ENCODE results near the gene PPP1R13B.
"Not testable (repeated sequence)": the region's sequence is repeated elsewhere in the genome, so short reads cannot be mapped to it uniquely, and the experiment has no call there.

The PPP1R13B gene

DNA sequence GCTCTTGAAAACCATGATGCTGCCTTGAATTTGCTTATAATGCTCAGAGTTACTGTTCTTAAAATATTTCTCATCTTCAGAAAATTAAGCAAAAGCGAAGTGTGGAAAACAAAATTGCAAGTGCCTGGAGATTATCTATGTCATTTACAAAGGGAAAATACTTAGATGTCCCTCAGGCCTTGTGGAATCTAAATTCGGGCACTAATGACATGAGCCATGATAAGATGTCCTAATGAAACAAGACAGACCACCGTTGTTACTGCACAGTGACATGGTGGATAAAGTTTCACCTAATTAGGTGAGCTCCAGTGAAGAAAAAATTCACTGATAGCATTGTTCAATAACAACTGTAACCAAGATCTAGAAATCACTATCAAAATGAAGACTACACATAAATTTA, 30.4 kb downstream of the PPP1R13B start:
- Histone ChIP-seq H3K4me1 (ENCODE audit: control insufficient read depth in 2 of 2, insufficient read depth in 2 of 2, low read length in 2 of 2) (peaks cover 0 to 7% of the 10 kb centered on the region in 2 donors), H3K4me3 (ENCODE audit: low read length in 2 of 2) (no peak overlapping the region), H3K9ac (ENCODE audit: low read depth in 1 of 2, low read length in 2 of 2) (no peak overlapping the region), H3K27me3 (ENCODE audit: control insufficient read depth in 2 of 2, insufficient read depth in 2 of 2, low read length in 2 of 2) (no peaks in the 10 kb centered on the region), H3K36me3 (ENCODE audit: control insufficient read depth in 2 of 2, insufficient read depth in 2 of 2, low read length in 2 of 2) (no peaks in the 10 kb centered on the region), H3K9me3 (ENCODE audit: control insufficient read depth in 2 of 2, low read length in 2 of 2) (no peaks in the 10 kb centered on the region), H3K27ac (ENCODE audit: low read depth in 2 of 2, low read length in 2 of 2) (no peak overlapping the region)

DNA sequence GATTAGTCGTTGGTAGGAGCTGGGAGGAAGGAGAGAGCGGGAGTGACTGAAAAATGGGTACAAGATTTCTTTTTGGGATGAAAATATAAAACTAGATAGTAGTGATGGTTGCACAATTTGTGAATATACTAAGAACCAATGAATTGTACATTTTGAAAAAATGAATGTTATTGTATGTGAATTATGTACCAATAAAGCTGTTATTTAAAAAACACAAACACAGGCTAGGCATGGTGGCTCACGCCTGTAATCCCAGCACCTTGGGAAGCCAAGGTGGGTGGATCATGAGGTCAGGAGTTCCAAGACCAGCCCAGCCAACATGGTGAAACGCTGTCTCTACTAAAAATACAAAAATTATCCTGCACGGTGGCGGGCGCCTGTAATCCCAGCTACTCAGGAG, 32.1 kb downstream of the PPP1R13B start:
- Histone ChIP-seq H3K27me3 (ENCODE audit: control insufficient read depth in 2 of 2, insufficient read depth in 2 of 2, low read length in 2 of 2) (no peaks in the 10 kb centered on the region), H3K36me3 (ENCODE audit: control insufficient read depth in 2 of 2, insufficient read depth in 2 of 2, low read length in 2 of 2) (no peaks in the 10 kb centered on the region), H3K9ac (ENCODE audit: low read depth in 1 of 2, low read length in 2 of 2) (no peak overlapping the region), H3K4me3 (ENCODE audit: low read length in 2 of 2) (no peak overlapping the region), H3K4me1 (ENCODE audit: control insufficient read depth in 2 of 2, insufficient read depth in 2 of 2, low read length in 2 of 2) (peaks cover 0 to 7% of the 10 kb centered on the region in 2 donors), H3K27ac (ENCODE audit: low read depth in 2 of 2, low read length in 2 of 2) (no peak overlapping the region), H3K9me3 (ENCODE audit: control insufficient read depth in 2 of 2, low read length in 2 of 2) (no peaks in the 10 kb centered on the region)

DNA sequence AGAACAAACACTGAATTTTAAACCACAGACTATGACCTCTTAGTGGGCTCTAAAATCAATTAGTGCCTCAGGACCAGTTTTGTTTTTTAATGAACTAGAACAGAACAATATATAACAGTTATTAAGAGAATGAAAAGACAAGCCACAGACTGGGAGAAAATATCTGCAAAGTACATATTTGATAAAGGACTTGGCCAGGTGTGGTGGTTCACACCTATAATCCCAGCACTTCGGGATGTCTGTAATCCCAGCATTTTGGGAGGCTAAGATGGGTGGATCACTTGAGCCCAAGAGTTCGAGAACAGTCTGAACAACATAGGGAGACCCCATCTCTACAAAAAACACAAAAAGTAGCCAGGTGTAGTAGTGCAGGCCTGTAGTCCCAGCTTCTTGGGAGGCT, 36.2 kb downstream of the PPP1R13B start:
- Histone ChIP-seq H3K27ac (ENCODE audit: low read depth in 2 of 2, low read length in 2 of 2) (no peak overlapping the region), H3K4me1 (ENCODE audit: control insufficient read depth in 2 of 2, insufficient read depth in 2 of 2, low read length in 2 of 2) (no peaks in the 10 kb centered on the region), H3K9me3 (ENCODE audit: control insufficient read depth in 2 of 2, low read length in 2 of 2) (no peaks in the 10 kb centered on the region), H3K27me3 (ENCODE audit: control insufficient read depth in 2 of 2, insufficient read depth in 2 of 2, low read length in 2 of 2) (no peaks in the 10 kb centered on the region), H3K9ac (ENCODE audit: low read depth in 1 of 2, low read length in 2 of 2) (no peak overlapping the region), H3K36me3 (ENCODE audit: control insufficient read depth in 2 of 2, insufficient read depth in 2 of 2, low read length in 2 of 2) (no peaks in the 10 kb centered on the region), H3K4me3 (ENCODE audit: low read length in 2 of 2) (no peak overlapping the region)

DNA sequence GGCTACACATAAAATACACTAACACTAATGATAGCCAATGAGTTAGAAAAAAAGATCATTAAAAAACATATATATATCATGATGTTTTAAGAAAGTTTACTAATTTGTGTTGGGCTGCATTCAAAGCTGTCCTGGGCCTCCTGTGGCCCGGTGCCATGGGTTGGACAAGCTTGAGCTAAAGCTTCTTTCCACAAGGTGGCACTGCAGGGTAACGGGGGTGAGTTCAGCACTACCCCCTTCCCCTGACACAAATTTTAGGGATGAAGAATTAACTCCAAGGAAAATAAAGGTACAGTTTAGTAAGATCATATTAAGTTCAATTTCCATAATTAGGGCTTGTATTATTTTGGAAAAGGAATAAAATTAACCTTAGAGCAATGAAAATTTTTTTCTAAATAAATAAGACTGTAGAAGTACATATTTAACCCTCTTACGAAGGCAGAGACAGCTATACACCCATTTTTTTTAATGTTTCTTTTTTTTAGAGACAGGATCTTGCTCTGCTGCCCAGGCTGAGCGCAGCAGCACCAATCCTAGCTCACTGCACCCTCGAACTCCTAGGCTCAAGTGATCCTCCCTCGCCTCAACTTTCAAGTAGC, 38.9 kb downstream of the PPP1R13B start:
- H3K4me3 ChIP-seq (ENCODE audit: low read length in 2 of 2) = no peak overlapping the region
- no peaks in the 10 kb centered on the region for H3K27me3 ChIP-seq (ENCODE audit: control insufficient read depth in 2 of 2, insufficient read depth in 2 of 2, low read length in 2 of 2)
- no peaks in the 10 kb centered on the region for H3K9me3 ChIP-seq (ENCODE audit: control insufficient read depth in 2 of 2, low read length in 2 of 2)
- H3K4me1 ChIP-seq (ENCODE audit: control insufficient read depth in 2 of 2, insufficient read depth in 2 of 2, low read length in 2 of 2) = no peaks in the 10 kb centered on the region
- H3K36me3 ChIP-seq (ENCODE audit: control insufficient read depth in 2 of 2, insufficient read depth in 2 of 2, low read length in 2 of 2) = no peaks in the 10 kb centered on the region
- no peak overlapping the region for H3K27ac ChIP-seq (ENCODE audit: low read depth in 2 of 2, low read length in 2 of 2)
- no peak overlapping the region for H3K9ac ChIP-seq (ENCODE audit: low read depth in 1 of 2, low read length in 2 of 2)

DNA sequence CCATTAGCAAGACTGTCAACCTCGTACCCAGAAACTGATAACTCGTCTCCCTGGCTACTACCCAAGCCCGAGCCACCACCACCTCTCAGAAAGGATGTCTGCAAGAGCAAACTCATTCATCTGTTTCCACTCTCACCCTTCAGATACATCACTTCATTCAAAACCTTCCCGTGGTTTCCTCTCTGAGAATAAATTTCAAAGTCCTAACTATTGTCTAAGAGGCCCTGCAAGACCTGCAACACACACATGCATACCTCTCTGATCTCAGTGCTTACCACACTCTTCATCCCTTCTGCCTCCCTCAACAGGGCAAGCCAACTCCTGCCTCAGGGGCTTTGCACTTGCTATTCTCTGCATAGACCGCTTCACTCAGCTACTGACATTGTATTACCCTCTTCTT, 40.6 kb downstream of the PPP1R13B start:
- no peak overlapping the region for H3K9ac ChIP-seq (ENCODE audit: low read depth in 1 of 2, low read length in 2 of 2)
- no peaks in the 10 kb centered on the region for H3K27me3 ChIP-seq (ENCODE audit: control insufficient read depth in 2 of 2, insufficient read depth in 2 of 2, low read length in 2 of 2)
- no peaks in the 10 kb centered on the region for H3K9me3 ChIP-seq (ENCODE audit: control insufficient read depth in 2 of 2, low read length in 2 of 2)
- H3K27ac ChIP-seq (ENCODE audit: low read depth in 2 of 2, low read length in 2 of 2) = no peak overlapping the region
- no peaks in the 10 kb centered on the region for H3K4me1 ChIP-seq (ENCODE audit: control insufficient read depth in 2 of 2, insufficient read depth in 2 of 2, low read length in 2 of 2)
- H3K4me3 ChIP-seq (ENCODE audit: low read length in 2 of 2) = no peak overlapping the region
- H3K36me3 ChIP-seq (ENCODE audit: control insufficient read depth in 2 of 2, insufficient read depth in 2 of 2, low read length in 2 of 2) = no peaks in the 10 kb centered on the region

DNA sequence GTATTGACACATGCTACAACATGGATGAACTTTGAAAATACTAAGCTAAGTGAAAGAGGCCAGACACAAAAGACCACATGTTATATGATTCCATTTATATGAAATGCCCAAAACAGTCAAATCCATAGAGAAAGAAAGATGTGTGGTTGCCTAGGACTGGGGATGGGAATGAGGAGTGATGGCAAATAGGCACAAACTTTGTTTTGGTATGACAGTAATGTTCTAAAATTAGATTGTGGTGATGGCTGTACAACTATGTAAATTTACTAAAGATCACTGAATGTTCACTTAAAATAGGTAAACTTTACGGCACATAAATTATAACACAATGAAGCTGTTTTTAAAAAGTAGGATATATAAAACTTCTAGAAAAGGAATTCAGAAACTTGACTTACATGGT, 41.7 kb downstream of the PPP1R13B start:
- no peak overlapping the region for H3K9ac ChIP-seq (ENCODE audit: low read depth in 1 of 2, low read length in 2 of 2)
- peaks cover 0 to 3% of the 10 kb centered on the region in 2 donors for H3K4me1 ChIP-seq (ENCODE audit: control insufficient read depth in 2 of 2, insufficient read depth in 2 of 2, low read length in 2 of 2)
- H3K4me3 ChIP-seq (ENCODE audit: low read length in 2 of 2) = no peak overlapping the region
- H3K9me3 ChIP-seq (ENCODE audit: control insufficient read depth in 2 of 2, low read length in 2 of 2) = no peaks in the 10 kb centered on the region
- H3K36me3 ChIP-seq (ENCODE audit: control insufficient read depth in 2 of 2, insufficient read depth in 2 of 2, low read length in 2 of 2) = no peaks in the 10 kb centered on the region
- H3K27ac ChIP-seq (ENCODE audit: low read depth in 2 of 2, low read length in 2 of 2) = no peak overlapping the region
- H3K27me3 ChIP-seq (ENCODE audit: control insufficient read depth in 2 of 2, insufficient read depth in 2 of 2, low read length in 2 of 2) = no peaks in the 10 kb centered on the region

DNA sequence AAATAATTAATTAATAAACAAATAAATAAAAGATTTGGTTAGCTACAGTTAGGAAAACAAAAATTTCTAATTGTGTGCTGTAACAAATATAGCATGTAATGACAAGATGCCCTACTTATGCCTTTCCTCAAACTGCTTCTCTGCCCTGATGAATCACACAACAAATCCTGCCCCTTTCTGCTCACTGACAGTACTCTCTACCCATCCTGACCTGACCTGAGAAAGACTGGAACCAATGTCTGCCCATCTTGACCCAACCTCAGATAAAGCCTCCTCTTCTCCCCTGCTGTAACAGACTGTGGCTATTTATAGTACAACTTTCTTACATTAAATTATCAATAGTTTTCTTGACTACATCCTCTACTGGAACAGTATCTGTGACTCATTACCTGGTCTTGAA, 43.7 kb downstream of the PPP1R13B start:
- Histone ChIP-seq H3K36me3 (ENCODE audit: control insufficient read depth in 2 of 2, insufficient read depth in 2 of 2, low read length in 2 of 2) (no peaks in the 10 kb centered on the region), H3K27me3 (ENCODE audit: control insufficient read depth in 2 of 2, insufficient read depth in 2 of 2, low read length in 2 of 2) (no peaks in the 10 kb centered on the region), H3K9ac (ENCODE audit: low read depth in 1 of 2, low read length in 2 of 2) (no peak overlapping the region), H3K27ac (ENCODE audit: low read depth in 2 of 2, low read length in 2 of 2) (no peak overlapping the region), H3K4me1 (ENCODE audit: control insufficient read depth in 2 of 2, insufficient read depth in 2 of 2, low read length in 2 of 2) (peaks cover 0 to 3% of the 10 kb centered on the region in 2 donors), H3K9me3 (ENCODE audit: control insufficient read depth in 2 of 2, low read length in 2 of 2) (no peaks in the 10 kb centered on the region), H3K4me3 (ENCODE audit: low read length in 2 of 2) (no peak overlapping the region)

DNA sequence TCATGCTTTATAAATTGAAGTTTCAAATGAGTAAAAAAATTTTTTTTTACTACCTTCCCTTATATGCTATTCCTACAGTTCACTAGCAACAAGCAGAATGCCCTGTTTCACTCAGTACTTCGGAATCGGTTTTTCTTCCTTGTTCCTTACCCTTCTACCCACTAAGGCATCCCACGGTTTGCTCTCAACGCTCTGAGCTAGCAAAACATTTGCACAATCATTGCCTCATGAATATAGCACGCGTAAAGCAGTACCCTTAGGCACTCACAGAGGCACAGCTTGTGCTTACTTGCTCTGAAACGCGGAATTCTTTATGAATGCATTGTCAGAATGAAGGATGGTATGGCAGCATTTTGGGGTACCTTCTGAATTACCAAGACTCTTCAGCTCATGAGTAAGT, 45.0 kb downstream of the PPP1R13B start:
- Histone ChIP-seq H3K27me3 (ENCODE audit: control insufficient read depth in 2 of 2, insufficient read depth in 2 of 2, low read length in 2 of 2) (no peaks in the 10 kb centered on the region), H3K9me3 (ENCODE audit: control insufficient read depth in 2 of 2, low read length in 2 of 2) (no peaks in the 10 kb centered on the region), H3K4me3 (ENCODE audit: low read length in 2 of 2) (no peak overlapping the region), H3K36me3 (ENCODE audit: control insufficient read depth in 2 of 2, insufficient read depth in 2 of 2, low read length in 2 of 2) (no peaks in the 10 kb centered on the region), H3K9ac (ENCODE audit: low read depth in 1 of 2, low read length in 2 of 2) (no peak overlapping the region), H3K27ac (ENCODE audit: low read depth in 2 of 2, low read length in 2 of 2) (no peak overlapping the region), H3K4me1 (ENCODE audit: control insufficient read depth in 2 of 2, insufficient read depth in 2 of 2, low read length in 2 of 2) (peaks cover 0 to 3% of the 10 kb centered on the region in 2 donors)

DNA sequence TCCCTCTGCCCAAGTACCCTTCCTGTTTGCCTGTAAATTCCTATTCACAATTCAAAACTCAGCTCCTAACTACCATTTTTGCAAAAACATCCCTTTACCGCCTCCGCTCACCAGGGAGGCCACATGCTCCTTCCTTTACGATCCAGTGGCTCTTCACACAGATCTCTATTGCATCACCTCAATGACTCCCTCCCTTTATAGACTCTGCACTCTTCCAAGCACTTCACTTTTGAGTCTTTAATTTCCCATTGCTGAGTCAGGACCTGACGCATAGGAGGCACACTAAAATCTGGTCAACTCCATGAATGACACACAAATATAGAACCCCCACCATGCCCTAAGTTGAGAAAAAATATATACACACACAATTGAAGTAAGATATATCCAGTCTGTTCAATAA, 45.9 kb downstream of the PPP1R13B start:
- H3K27me3 ChIP-seq (ENCODE audit: control insufficient read depth in 2 of 2, insufficient read depth in 2 of 2, low read length in 2 of 2) = no peaks in the 10 kb centered on the region
- no peaks in the 10 kb centered on the region for H3K9me3 ChIP-seq (ENCODE audit: control insufficient read depth in 2 of 2, low read length in 2 of 2)
- H3K27ac ChIP-seq (ENCODE audit: low read depth in 2 of 2, low read length in 2 of 2) = no peak overlapping the region
- H3K36me3 ChIP-seq (ENCODE audit: control insufficient read depth in 2 of 2, insufficient read depth in 2 of 2, low read length in 2 of 2) = no peaks in the 10 kb centered on the region
- H3K4me3 ChIP-seq (ENCODE audit: low read length in 2 of 2) = no peak overlapping the region
- H3K9ac ChIP-seq (ENCODE audit: low read depth in 1 of 2, low read length in 2 of 2) = no peak overlapping the region
- peaks cover 0 to 3% of the 10 kb centered on the region in 2 donors for H3K4me1 ChIP-seq (ENCODE audit: control insufficient read depth in 2 of 2, insufficient read depth in 2 of 2, low read length in 2 of 2)

DNA sequence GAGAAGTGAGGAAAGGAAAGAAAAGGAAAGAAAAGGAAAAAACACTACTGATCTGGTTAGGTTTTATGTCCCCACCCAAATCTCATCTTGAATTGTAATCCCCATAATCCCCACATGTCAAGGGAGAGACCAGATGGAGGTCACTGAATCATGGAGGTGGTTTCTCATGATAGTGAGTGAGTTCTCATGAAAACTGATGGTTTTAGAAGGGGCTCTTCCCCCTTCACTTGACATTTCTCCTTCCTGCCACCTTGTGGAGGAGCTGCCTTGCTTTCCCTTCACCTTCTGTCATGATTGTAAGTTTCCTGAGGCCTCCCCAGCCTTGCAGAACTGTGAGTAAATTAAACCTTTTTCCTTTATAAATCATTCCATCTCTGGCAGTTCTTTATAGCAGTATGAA, 54.2 kb downstream of the PPP1R13B start:
- not testable (repeated sequence) for H3K27ac ChIP-seq (ENCODE audit: low read depth in 2 of 2, low read length in 2 of 2); H3K4me1 ChIP-seq (ENCODE audit: control insufficient read depth in 2 of 2, insufficient read depth in 2 of 2, low read length in 2 of 2); H3K9me3 ChIP-seq (ENCODE audit: control insufficient read depth in 2 of 2, low read length in 2 of 2); H3K9ac ChIP-seq (ENCODE audit: low read depth in 1 of 2, low read length in 2 of 2); H3K4me3 ChIP-seq (ENCODE audit: low read length in 2 of 2); H3K27me3 ChIP-seq (ENCODE audit: control insufficient read depth in 2 of 2, insufficient read depth in 2 of 2, low read length in 2 of 2)
- H3K36me3 ChIP-seq (ENCODE audit: control insufficient read depth in 2 of 2, insufficient read depth in 2 of 2, low read length in 2 of 2) = peaks cover 2 to 12% of the 10 kb centered on the region in 2 donors

DNA sequence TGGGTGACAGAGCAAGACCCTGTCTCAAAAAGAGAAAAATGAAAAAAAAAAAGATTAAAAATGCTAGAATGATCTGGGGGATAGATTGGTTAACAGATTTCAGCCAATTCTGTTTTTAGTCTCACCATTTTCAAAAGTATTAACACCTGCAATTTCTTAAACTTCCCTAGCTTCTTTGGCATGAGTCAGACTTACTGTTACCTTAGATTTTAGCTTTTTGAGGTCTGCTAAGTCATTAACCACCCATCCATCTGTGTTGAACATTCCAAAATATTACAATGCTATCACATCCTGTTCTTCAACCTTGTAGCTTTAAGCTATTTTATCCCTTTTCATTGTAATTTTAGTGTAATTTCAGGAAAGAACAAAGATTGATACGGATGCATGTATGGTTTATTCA, 59.3 kb downstream of the PPP1R13B start:
- Histone ChIP-seq H3K36me3 (ENCODE audit: control insufficient read depth in 2 of 2, insufficient read depth in 2 of 2, low read length in 2 of 2) (peaks cover 7 to 8% of the 10 kb centered on the region in 2 donors), H3K4me1 (ENCODE audit: control insufficient read depth in 2 of 2, insufficient read depth in 2 of 2, low read length in 2 of 2) (no peaks in the 10 kb centered on the region)

More for the DNA sequence above, 59.3 kb downstream of the PPP1R13B start:
- Histone ChIP-seq H3K9ac (ENCODE audit: low read depth in 1 of 2, low read length in 2 of 2) (no peak overlapping the region), H3K9me3 (ENCODE audit: control insufficient read depth in 2 of 2, low read length in 2 of 2) (no peaks in the 10 kb centered on the region), H3K27me3 (ENCODE audit: control insufficient read depth in 2 of 2, insufficient read depth in 2 of 2, low read length in 2 of 2) (no peaks in the 10 kb centered on the region), H3K4me3 (ENCODE audit: low read length in 2 of 2) (no peak overlapping the region), H3K27ac (ENCODE audit: low read depth in 2 of 2, low read length in 2 of 2) (no peak overlapping the region)
